Measurements from ENCODE around the gene KIN. TPM values are rescaled to one million over a fixed set of nuclear protein-coding genes. Genes with fewer than 3 reads are reported as not detected.

The KIN gene
- 12.0 to 24.9 TPM (median 12.7 TPM) in 5 replicates for total RNA-seq (2022; extraction: Qiagen RNA extraction; ENCODE audit: low read depth)

GRCh38 chr10:7787857-7788638 is at the start of gene KIN, which contains the start of gene ATP5F1C:
Gene KIN (minus strand): TSS chr10:7787993. CDS start chr10:7787933, 60 bp downstream.
Gene ATP5F1C (plus strand): TSS chr10:7788177. CDS start chr10:7788208, 31 bp downstream.

GRCh38 chr10:7818295-7819120 is 30.7 kb upstream of the KIN start, which contains the start of gene TAF3:
Gene TAF3 (plus strand): TSS chr10:7818505. CDS start chr10:7818710, 205 bp downstream.

GRCh38 chr10:7703140-7703539 is 84.7 kb downstream of the KIN start, which contains the start of gene ITIH2:
Gene ITIH2 (plus strand): TSS chr10:7703316. CDS start chr10:7703435, 119 bp downstream.

Other genes with a start within 250 kb of the KIN start
- gene ITIH5, start 121.0 kb downstream of the KIN start, total RNA-seq (2022; extraction: Qiagen RNA extraction; ENCODE audit: low read depth) = 0.08 to 0.24 TPM (median 0.11 TPM) in 4 of 5 replicates, not detected in the other
- 0.09 to 0.53 TPM (median 0.27 TPM) in 5 replicates for gene ITIH2, start 84.7 kb downstream of the KIN start, total RNA-seq (2022; extraction: Qiagen RNA extraction; ENCODE audit: low read depth)
- 244 to 338 TPM (median 272 TPM) in 5 replicates for gene ATP5F1C, start 184 bp upstream of the KIN start, total RNA-seq (2022; extraction: Qiagen RNA extraction; ENCODE audit: low read depth)
- 6.9 to 9.1 TPM (median 8.1 TPM) in 5 replicates for gene TAF3, start 30.5 kb upstream of the KIN start, total RNA-seq (2022; extraction: Qiagen RNA extraction; ENCODE audit: low read depth)